Measurements from ENCODE around the gene MAP7D1.

Gene MAP7D1

DNA sequence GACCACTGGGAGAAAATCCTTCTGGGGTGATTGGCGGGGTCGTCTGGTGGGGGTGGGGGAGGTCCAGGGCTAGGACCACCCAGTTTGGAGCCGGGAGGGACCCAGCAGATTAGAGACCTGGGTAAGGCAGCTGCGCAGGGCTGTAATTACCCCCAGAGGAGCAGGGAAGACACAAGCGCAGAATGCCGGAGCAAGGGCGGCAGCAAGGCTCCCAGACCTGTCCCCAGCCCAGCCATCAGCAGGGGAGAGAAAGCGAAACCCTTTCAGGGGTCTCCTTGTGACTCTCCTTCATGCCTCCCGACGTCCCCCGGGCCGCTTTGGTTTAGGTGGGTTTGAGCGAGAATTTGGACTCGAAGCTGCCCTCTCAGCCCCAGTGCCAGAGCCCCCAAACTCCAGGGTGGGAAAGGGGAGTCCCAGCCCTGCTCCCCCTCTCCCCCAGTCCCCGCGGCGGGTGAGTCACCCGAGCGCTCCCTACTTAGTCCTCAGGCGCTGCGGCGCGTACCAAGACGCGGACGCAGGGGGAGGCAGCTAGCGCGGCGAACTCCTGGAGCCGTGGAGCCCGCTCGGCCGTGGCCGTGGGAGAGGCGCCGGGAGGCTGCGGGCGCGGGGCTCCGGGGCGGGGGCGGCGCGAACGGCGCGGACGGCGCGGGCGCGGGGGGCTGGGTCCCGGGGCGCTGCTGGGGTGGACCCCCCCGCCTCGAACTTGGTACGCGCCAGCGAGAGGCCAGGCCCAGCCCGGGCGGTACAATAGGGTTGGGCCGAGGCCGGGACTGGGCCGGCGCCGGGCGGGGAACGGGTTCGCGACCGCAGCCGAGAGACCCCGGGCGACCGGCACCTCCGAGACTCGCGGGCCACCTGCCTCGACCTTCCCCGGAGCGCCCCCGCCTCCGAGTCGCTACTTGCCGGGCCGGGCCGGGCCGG is at the start of gene MAP7D1:
Gene MAP7D1 (plus strand): TSS at position 753 of the 921 bp plus-strand sequence. CDS start 258 bp downstream, outside the sequence.
- H2AFZ ChIP-seq (ENCODE audit: low read depth, low read length) = peak within 1 kb of the TSS; percentile 7
- H3K4me1 ChIP-seq (ENCODE audit: insufficient read depth, low read length) = peaks cover 45% of the 10 kb centered on the region
- peak within 1 kb of the TSS; percentile 90 for H3K4me3 ChIP-seq (ENCODE audit: low read length)
- H3K27me3 ChIP-seq (ENCODE audit: insufficient read depth, low read length) = no peaks in the 10 kb centered on the region
- H3K36me3 ChIP-seq (ENCODE audit: insufficient read depth, low read length) = peaks cover 8% of the 10 kb centered on the region
- no peaks in the 10 kb centered on the region for H3K9me3 ChIP-seq (ENCODE audit: low read length)

DNA sequence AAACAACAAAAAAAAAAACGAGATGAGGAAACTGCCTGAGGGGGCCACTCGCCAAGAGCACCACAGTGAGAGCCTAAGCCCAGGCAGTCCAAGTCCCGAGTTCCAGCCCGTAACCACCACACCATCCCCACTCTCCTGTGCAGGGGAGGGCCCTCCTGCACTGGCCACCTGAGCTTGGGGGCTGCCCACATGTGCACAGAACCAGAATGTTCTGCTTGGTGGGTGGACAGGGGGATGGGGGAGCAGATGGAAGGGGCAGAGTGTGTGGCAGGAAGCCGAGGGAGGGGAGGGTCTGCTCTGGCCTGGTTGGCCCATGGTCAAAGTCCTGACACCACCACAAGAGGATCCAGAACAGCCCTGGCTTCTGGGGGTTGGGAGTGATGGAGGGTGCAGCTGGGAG is 49.7 kb upstream of the MAP7D1 start:
- H3K27me3 ChIP-seq (ENCODE audit: insufficient read depth, low read length) = peaks cover 9% of the 10 kb centered on the region
- H3K9me3 ChIP-seq (ENCODE audit: low read length) = no peaks in the 10 kb centered on the region
- H3K4me3 ChIP-seq (ENCODE audit: low read length) = no peak overlapping the region
- no peak overlapping the region for H2AFZ ChIP-seq (ENCODE audit: low read depth, low read length)
- no peaks in the 10 kb centered on the region for H3K4me1 ChIP-seq (ENCODE audit: insufficient read depth, low read length)
- no peaks in the 10 kb centered on the region for H3K36me3 ChIP-seq (ENCODE audit: insufficient read depth, low read length)

DNA sequence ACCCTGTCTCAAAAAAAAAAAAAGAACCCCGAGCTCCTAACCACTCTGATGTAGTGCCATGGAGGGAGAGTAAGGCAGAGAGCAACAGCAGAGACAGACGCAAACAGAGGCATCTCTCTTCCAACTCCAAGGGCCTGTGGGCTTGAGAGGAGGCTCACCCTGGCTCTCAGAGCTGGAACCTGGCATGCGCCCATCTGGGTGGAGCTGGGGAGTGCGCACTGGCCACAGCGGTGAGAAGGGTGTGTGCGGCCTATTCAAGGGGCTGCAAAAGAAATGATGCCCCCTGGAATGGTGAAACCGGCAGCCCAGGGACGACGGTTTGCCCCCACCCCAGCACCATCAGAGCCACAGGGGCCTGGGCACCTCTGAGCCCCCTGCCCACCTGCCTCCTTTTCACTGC is 48.6 kb upstream of the MAP7D1 start:
- Histone ChIP-seq H3K27me3 (ENCODE audit: insufficient read depth, low read length) (peaks cover 9% of the 10 kb centered on the region), H2AFZ (ENCODE audit: low read depth, low read length) (no peak overlapping the region), H3K36me3 (ENCODE audit: insufficient read depth, low read length) (no peaks in the 10 kb centered on the region), H3K4me3 (ENCODE audit: low read length) (no peak overlapping the region), H3K4me1 (ENCODE audit: insufficient read depth, low read length) (no peaks in the 10 kb centered on the region), H3K9me3 (ENCODE audit: low read length) (no peaks in the 10 kb centered on the region)

DNA sequence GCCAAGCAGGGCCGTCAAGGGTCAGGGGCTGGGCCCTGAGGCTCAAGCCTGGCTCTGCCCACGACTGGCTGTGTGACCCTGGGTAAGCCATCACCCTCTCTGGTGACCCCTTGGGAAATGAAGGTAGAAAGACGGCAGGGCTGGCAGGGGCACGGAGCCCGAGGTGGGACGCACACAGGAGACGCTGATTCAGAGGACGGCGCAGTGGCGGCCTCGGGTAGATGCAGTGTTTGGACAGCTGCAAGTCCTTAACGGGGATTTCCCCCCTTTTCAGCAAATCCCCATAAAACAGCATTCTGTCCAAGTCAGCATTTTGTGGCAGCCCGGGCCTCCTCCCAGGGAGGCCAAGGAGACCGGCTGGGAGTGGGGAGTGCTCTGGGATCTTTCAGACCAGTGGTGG is 47.6 kb upstream of the MAP7D1 start:
- no peaks in the 10 kb centered on the region for H3K9me3 ChIP-seq (ENCODE audit: low read length)
- no peaks in the 10 kb centered on the region for H3K4me1 ChIP-seq (ENCODE audit: insufficient read depth, low read length)
- no peak overlapping the region for H2AFZ ChIP-seq (ENCODE audit: low read depth, low read length)
- peaks cover 9% of the 10 kb centered on the region for H3K27me3 ChIP-seq (ENCODE audit: insufficient read depth, low read length)
- no peaks in the 10 kb centered on the region for H3K36me3 ChIP-seq (ENCODE audit: insufficient read depth, low read length)
- no peak overlapping the region for H3K4me3 ChIP-seq (ENCODE audit: low read length)

DNA sequence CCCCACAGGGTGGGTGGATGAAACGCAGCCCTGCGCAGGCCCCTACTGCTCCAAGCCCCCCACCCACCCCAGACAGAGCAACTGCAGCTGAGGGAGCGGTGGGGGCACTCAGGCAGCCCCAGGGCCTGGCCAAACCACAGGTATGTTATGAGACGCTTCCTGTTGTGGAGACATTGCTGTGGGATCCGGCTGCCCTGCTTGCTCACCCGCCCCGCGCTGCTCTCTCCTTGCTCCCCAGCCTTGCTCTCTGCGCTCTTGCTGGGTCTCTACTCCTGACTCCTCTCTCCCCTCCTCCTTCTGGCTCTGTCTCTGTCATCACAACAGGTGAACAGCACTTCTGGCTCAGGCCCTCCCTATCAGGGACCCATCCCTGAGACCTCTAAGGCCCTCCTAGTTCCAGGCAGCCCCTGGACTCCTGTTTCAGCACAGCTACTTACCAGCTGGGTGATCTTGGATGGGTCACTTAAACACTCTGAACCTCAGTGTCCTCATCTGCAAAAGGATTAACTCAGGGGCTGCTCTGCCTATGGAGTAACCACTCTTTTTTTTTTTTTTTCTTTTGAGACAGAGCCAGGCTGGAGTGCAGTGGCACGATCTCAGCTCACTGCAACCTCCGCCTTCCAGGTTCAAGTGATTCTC is 46.8 kb upstream of the MAP7D1 start:
- Histone ChIP-seq H3K36me3 (ENCODE audit: insufficient read depth, low read length) (no peaks in the 10 kb centered on the region), H3K4me1 (ENCODE audit: insufficient read depth, low read length) (no peaks in the 10 kb centered on the region), H2AFZ (ENCODE audit: low read depth, low read length) (no peak overlapping the region), H3K9me3 (ENCODE audit: low read length) (no peaks in the 10 kb centered on the region), H3K27me3 (ENCODE audit: insufficient read depth, low read length) (peaks cover 9% of the 10 kb centered on the region), H3K4me3 (ENCODE audit: low read length) (no peak overlapping the region)

DNA sequence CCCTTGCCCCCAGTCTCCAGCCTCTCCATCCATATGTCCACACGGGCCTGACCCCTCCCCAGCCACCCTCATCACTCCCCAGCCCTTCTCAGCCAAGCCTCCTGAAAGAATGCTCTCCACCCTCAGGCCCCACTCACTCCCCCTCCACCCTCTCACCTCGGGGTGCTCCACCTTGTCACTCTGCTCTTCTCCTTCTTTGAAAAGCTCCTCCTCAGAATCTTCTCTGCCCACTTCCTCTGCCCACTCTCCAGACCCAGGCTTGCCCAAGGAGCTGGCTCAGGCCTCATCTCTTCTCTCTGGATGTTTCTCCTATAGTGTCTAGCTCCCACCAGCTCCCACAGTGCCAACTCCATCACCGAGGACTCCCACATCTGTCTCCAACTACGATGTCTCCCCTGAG is 44.8 kb upstream of the MAP7D1 start:
- H3K36me3 ChIP-seq (ENCODE audit: insufficient read depth, low read length) = no peaks in the 10 kb centered on the region
- peaks cover 4% of the 10 kb centered on the region for H3K4me1 ChIP-seq (ENCODE audit: insufficient read depth, low read length)
- no peaks in the 10 kb centered on the region for H3K9me3 ChIP-seq (ENCODE audit: low read length)
- peaks cover 10% of the 10 kb centered on the region for H3K27me3 ChIP-seq (ENCODE audit: insufficient read depth, low read length)
- H2AFZ ChIP-seq (ENCODE audit: low read depth, low read length) = no peak overlapping the region
- no peak overlapping the region for H3K4me3 ChIP-seq (ENCODE audit: low read length)

DNA sequence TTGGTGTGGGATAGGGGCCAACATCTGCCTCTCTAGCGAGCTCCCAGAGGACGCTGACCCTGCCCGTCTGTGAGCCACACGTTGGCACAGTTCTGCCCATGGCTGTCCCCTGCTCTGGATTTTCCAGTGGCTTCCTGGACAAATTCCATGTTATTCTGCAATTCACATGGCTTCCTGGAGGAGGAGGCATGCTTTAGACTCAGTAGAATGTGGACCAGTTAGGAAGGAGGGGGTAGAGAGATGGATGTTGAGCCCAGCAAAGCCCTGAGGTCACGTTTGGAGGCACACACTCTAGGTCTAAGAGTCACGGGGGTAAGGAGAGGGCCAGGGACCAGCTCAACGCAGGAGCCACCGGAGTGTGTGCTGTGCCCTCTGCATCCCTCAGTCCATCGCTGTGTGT is 43.1 kb upstream of the MAP7D1 start:
- peaks cover 4% of the 10 kb centered on the region for H3K4me1 ChIP-seq (ENCODE audit: insufficient read depth, low read length)
- no peak overlapping the region for H2AFZ ChIP-seq (ENCODE audit: low read depth, low read length)
- H3K4me3 ChIP-seq (ENCODE audit: low read length) = no peak overlapping the region
- no peaks in the 10 kb centered on the region for H3K9me3 ChIP-seq (ENCODE audit: low read length)
- H3K27me3 ChIP-seq (ENCODE audit: insufficient read depth, low read length) = peaks cover 15% of the 10 kb centered on the region
- H3K36me3 ChIP-seq (ENCODE audit: insufficient read depth, low read length) = no peaks in the 10 kb centered on the region

DNA sequence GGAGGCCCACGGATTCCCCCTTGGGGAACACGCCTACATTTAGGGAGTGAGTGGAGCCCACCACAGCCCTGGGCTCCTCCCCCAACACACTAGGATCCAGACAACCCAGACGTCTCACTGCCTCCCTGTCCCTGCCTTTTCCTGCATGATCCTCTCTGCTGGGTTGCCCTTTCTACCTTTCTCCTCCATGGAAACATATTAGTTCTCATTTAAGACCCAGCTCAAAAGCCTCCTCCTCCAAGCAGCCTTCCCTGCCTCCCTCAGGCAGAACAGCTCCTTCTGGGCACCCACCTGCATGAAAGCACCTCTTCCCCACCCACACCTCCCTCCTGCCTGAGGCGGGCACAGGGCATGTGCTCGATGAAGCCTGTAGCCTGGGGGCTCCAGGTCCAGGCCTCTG is 41.6 kb upstream of the MAP7D1 start:
- Histone ChIP-seq H3K36me3 (ENCODE audit: insufficient read depth, low read length) (no peaks in the 10 kb centered on the region), H2AFZ (ENCODE audit: low read depth, low read length) (no peak overlapping the region), H3K9me3 (ENCODE audit: low read length) (no peaks in the 10 kb centered on the region), H3K4me3 (ENCODE audit: low read length) (no peak overlapping the region), H3K4me1 (ENCODE audit: insufficient read depth, low read length) (peaks cover 4% of the 10 kb centered on the region), H3K27me3 (ENCODE audit: insufficient read depth, low read length) (peaks cover 13% of the 10 kb centered on the region)

DNA sequence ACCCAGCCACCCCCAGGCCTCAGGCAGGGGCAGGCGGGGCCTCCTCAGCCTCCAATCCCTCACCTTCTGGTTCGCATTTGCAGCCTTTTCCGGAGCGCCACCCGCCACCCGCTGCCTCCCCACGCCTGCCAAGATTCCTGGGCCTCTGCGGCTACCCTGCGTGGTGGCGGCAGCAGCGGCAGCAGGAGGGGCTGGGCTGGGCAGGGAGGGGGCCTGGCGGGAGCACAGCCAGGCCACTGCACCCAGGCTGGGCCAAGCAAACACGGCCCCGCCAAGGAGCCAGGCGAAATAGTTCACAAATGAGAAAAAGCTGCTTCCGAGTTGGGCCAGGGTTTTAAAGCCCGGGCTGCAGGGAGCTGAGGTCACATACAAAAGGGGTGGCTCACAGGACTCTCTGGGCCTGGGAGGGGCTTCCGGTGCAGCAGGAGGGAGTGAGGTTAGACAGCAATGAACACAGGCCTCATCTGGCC is 40.7 kb upstream of the MAP7D1 start:
- Histone ChIP-seq H3K27me3 (ENCODE audit: insufficient read depth, low read length) (peaks cover 13% of the 10 kb centered on the region), H3K36me3 (ENCODE audit: insufficient read depth, low read length) (no peaks in the 10 kb centered on the region)

DNA sequence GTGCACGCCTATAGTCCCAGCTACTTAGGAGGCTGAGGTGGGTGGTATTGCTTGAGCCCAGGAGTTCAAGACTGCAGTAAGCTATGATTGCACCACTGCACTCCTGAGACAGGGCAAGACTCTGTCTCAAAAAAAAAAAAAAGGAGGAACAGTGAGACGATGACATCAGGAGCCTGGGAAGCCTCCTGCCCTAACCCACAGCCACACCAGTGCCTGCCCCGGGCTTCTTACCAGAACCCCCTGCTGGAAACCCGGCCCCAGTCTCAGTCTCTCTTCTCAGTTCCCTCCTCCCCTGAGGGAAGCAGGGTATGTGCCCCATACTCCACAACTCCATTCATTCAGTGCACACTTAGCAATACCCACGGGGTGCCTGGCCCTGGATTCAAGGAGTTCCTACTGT is 40.0 kb upstream of the MAP7D1 start:
- Histone ChIP-seq H3K4me3 (ENCODE audit: low read length) (no peak overlapping the region), H3K4me1 (ENCODE audit: insufficient read depth, low read length) (peaks cover 8% of the 10 kb centered on the region), H3K9me3 (ENCODE audit: low read length) (no peaks in the 10 kb centered on the region), H3K27me3 (ENCODE audit: insufficient read depth, low read length) (peaks cover 13% of the 10 kb centered on the region), H2AFZ (ENCODE audit: low read depth, low read length) (no peak overlapping the region), H3K36me3 (ENCODE audit: insufficient read depth, low read length) (no peaks in the 10 kb centered on the region)

More for the DNA sequence above, 40.7 kb upstream of the MAP7D1 start:
- H3K4me3 ChIP-seq (ENCODE audit: low read length) = no peak overlapping the region
- no peaks in the 10 kb centered on the region for H3K9me3 ChIP-seq (ENCODE audit: low read length)
- H2AFZ ChIP-seq (ENCODE audit: low read depth, low read length) = peak overlapping the region; percentile 26
- H3K4me1 ChIP-seq (ENCODE audit: insufficient read depth, low read length) = peaks cover 8% of the 10 kb centered on the region

DNA sequence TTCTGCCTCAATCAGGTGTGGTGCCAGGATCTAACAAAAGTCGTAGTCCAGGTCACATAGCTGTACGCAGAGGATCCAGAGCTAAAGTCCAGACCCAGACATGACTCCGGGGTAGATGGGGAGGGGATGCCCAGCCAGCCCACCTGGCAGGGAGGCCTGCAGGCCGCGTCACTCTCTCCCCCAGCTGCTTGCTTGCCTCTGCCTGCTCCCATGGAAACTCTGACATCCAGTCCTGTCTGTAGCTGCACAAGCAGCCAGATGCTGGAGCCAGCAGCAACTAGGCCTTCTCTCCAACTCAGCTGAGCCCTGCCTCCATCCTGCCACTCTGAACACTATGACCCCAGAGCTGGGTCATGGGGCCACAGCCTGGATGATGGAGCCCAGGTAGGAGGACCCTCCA is 39.1 kb upstream of the MAP7D1 start:
- no peak overlapping the region for H3K4me3 ChIP-seq (ENCODE audit: low read length)
- H3K9me3 ChIP-seq (ENCODE audit: low read length) = no peaks in the 10 kb centered on the region
- no peaks in the 10 kb centered on the region for H3K36me3 ChIP-seq (ENCODE audit: insufficient read depth, low read length)
- H2AFZ ChIP-seq (ENCODE audit: low read depth, low read length) = no peak overlapping the region
- peaks cover 13% of the 10 kb centered on the region for H3K27me3 ChIP-seq (ENCODE audit: insufficient read depth, low read length)
- H3K4me1 ChIP-seq (ENCODE audit: insufficient read depth, low read length) = peaks cover 8% of the 10 kb centered on the region

DNA sequence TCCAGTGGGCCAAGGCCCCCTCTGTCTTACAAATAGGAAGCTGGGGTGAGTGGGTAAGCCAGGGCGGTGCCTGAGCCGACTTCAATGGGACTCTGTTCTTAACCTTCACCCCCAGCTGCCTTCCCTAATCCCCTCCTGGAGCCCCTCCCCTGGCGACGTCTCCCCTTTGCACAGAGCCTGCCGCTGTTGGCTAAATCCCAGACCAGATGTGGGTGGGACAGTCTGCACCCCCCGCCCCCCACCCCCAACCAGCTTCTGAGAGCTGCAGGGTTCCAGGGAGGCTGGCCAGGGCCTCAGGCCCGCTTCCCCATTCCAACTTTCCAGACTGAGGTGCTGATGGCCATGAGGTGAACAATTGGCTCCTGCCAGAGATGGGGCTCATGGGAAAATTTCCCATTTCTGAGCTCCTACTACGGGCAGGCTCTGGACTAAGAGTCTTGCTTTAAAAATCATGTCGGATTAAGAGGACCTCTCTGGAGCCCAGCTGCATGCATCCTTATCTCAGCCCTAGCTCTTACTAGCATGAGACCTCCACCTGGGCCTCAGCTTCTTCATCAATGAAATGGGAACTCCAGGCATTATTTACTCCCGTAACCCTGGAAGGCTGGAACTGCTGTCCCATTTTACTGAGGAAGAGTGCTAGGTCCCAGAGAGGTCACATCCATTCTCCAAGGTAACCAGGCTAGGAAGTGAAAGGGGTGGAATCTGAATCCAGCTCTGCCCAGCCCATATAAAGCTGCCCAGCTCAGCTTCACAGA is 37.3 kb upstream of the MAP7D1 start:
- H3K9me3 ChIP-seq (ENCODE audit: low read length) = no peaks in the 10 kb centered on the region
- peaks cover 8% of the 10 kb centered on the region for H3K4me1 ChIP-seq (ENCODE audit: insufficient read depth, low read length)
- H3K27me3 ChIP-seq (ENCODE audit: insufficient read depth, low read length) = peaks cover 30% of the 10 kb centered on the region
- no peak overlapping the region for H3K4me3 ChIP-seq (ENCODE audit: low read length)
- H3K36me3 ChIP-seq (ENCODE audit: insufficient read depth, low read length) = no peaks in the 10 kb centered on the region
- H2AFZ ChIP-seq (ENCODE audit: low read depth, low read length) = no peak overlapping the region

DNA sequence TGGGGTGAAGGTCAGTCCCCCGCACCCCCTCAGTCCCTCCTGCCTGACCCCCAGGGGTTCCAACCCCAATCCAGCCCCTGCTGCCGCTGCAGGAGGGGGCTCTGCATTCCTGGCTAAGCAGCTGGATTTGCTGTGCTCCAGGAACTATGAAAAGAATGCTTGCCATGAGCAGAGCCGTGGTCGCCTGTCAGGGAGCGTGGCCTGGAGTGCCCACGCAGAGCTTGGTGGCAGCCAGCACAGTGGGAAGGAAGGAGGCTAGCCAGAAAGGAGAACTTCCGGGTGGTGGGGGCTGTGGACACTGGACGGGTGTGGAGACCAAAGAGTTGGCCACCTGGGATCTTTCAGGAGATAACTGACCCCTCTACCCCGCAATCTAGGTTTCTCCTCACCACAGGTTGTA is 36.5 kb upstream of the MAP7D1 start:
- H3K36me3 ChIP-seq (ENCODE audit: insufficient read depth, low read length) = no peaks in the 10 kb centered on the region
- H2AFZ ChIP-seq (ENCODE audit: low read depth, low read length) = no peak overlapping the region
- H3K4me3 ChIP-seq (ENCODE audit: low read length) = no peak overlapping the region
- H3K27me3 ChIP-seq (ENCODE audit: insufficient read depth, low read length) = peaks cover 38% of the 10 kb centered on the region
- no peaks in the 10 kb centered on the region for H3K9me3 ChIP-seq (ENCODE audit: low read length)
- H3K4me1 ChIP-seq (ENCODE audit: insufficient read depth, low read length) = peaks cover 8% of the 10 kb centered on the region
